Stomach (tissue), 9 donors: ENCODE data around the gene PRUNE2. TPM values are rescaled to one million over a fixed set of nuclear protein-coding genes. Genes with fewer than 3 reads are reported as not detected.
A peak's percentile ranks its signal among the peaks of the same experiment; 100 is the strongest.
"Not testable (repeated sequence)": the region's sequence is repeated elsewhere in the genome, so short reads cannot be mapped to it uniquely, and the experiment has no call there.

Experiments
- DNase-seq, 2 donors: peaks; one replicate each; pipeline versions ENCODE4 v3.0.0 to v3.0.0-alpha.2; 2013 to 2019
- H3K27ac ChIP-seq, 5 donors: fragments of 200-600 bp in 4 of 5; sonication (generic) in 4 of 5; one replicate each; pipeline ENCODE4 v1.5.1; 2013 to 2019; ENCODE audit warnings: mild to moderate bottlenecking in 1 of 5, moderate library complexity in 1 of 5
- H3K27me3 ChIP-seq, 3 donors: fragments of 200-600 bp; sonication (generic); one replicate each; pipeline ENCODE4 v1.5.1; 2017 to 2019; ENCODE audit warnings: mixed run types in 1 of 3
- H3K36me3 ChIP-seq, 4 donors: fragments of 200-600 bp; sonication (generic); 1 replicate in 3 of 4; 2 replicates in 1 of 4; pipeline ENCODE4 v1.5.1; 2016 to 2019
- H3K4me1 ChIP-seq, 4 donors: fragments of 200-600 bp; sonication (generic); one replicate each; pipeline ENCODE4 v1.5.1; 2016 to 2019
- H3K4me3 ChIP-seq, 4 donors: fragments of 200-600 bp; sonication (generic) in 3 of 4; one replicate each; pipeline ENCODE4 v1.5.1; 2016 to 2019; ENCODE audit warnings: mild to moderate bottlenecking in 1 of 4
- H3K9me3 ChIP-seq, 4 donors: fragments of 200-600 bp; sonication (generic); one replicate each; pipeline ENCODE4 v1.5.1; 2016 to 2019
- EP300 ChIP-seq: sonication (generic); formaldehyde crosslinking; IDR thresholded peaks from one replicate; pipeline ENCODE4 v1.6.1; 2017; ENCODE audit warnings: antibody characterized with exemption
- POLR2A ChIP-seq, 4 donors: fragments of 450-650 bp; IDR thresholded peaks; one replicate each; pipeline ENCODE4 v1.6.1; 2016; ENCODE audit warnings: antibody characterized with exemption in 4 of 4, control low read depth in 2 of 4, mild to moderate bottlenecking in 1 of 4, moderate library complexity in 1 of 4
- POLR2AphosphoS5 ChIP-seq, 3 donors: sonication (generic); formaldehyde crosslinking; IDR thresholded peaks; one replicate each; pipeline ENCODE4 v1.6.1; 2016; ENCODE audit warnings: antibody characterized with exemption in 3 of 3
- WGBS, 5 donors: extraction: QIAGEN DNeasy Blood & Tissue Kit in 3 of 5; methylation state at CpG; one replicate each; pipeline versions ENCODE4 v1.1.5 to v1.1.7; 2013 to 2018; 5-methylcytosine and 5-hydroxymethylcytosine counted together
- intact Hi-C: fragments of 100-400 bp; cut with DNase I; formaldehyde crosslinking; loops from one replicate; pipeline ENCODE4 v1.15.1; 2023; ENCODE audit warnings: low total_unique reads
- polyA plus RNA-seq, 3 donors: library from polyadenylated mRNA; stranded (reverse); fragments of 200-250 nt; gene quantifications; one replicate each; pipeline ENCODE4 v1.2.3, GENCODE V29; 2013
- total RNA-seq, 5 donors: library from RNA; depleted of rRNA; stranded (reverse); fragments of >200 nt; gene quantifications; one replicate each; pipeline versions ENCODE4 v1.1.0 to v1.2.3, GENCODE V29; 2014 to 2016
- TF ChIP-seq, protein P1 (sequence below), 7 experiments: fragments of 450-650 bp in 4 of 7; fragments of 200-600 bp in 3 of 7; sonication (generic) in 3 of 7; IDR thresholded peaks; one replicate each; pipeline ENCODE4 v1.5.1; 2016 to 2019; ENCODE audit warnings: antibody characterized with exemption in 7 of 7, control low read depth in 2 of 7, mild to moderate bottlenecking in 1 of 7
- donor health status: healthy with polysubstance abuse.
- donor health status: Bipolar disorder and iron deficiency.
- donor health status: healthy.

Gene PRUNE2
- total and polyA plus RNA-seq, 8 donors = 2.6 to 311 (median 75.4) TPM

- peaks cover 0 to 28% (median 9%) of the 10 kb centered on the region in 4 donors for H3K4me1 ChIP-seq
- DNase-seq = no peak
- WGBS, 5 donors = 47 to 80% (median 72%) methylated on average over 4 of the region's 4 CpGs
- no peaks in the 10 kb centered on the region for H3K9me3 ChIP-seq
- H3K4me3 ChIP-seq = no peak overlapping the region
- TF ChIP-seq POLR2A (IDR thresholded peaks at IDR 0.05) (no peak), POLR2AphosphoS5 (IDR thresholded peaks at IDR 0.05) (no peak), EP300 (no peak)
- TF ChIP-seq, protein P1, sequence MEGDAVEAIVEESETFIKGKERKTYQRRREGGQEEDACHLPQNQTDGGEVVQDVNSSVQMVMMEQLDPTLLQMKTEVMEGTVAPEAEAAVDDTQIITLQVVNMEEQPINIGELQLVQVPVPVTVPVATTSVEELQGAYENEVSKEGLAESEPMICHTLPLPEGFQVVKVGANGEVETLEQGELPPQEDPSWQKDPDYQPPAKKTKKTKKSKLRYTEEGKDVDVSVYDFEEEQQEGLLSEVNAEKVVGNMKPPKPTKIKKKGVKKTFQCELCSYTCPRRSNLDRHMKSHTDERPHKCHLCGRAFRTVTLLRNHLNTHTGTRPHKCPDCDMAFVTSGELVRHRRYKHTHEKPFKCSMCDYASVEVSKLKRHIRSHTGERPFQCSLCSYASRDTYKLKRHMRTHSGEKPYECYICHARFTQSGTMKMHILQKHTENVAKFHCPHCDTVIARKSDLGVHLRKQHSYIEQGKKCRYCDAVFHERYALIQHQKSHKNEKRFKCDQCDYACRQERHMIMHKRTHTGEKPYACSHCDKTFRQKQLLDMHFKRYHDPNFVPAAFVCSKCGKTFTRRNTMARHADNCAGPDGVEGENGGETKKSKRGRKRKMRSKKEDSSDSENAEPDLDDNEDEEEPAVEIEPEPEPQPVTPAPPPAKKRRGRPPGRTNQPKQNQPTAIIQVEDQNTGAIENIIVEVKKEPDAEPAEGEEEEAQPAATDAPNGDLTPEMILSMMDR (IDR thresholded peaks at IDR 0.05) = no peak
- intact Hi-C loops = no loop called here
- H3K27ac ChIP-seq = no peak overlapping the region
- no peaks in the 10 kb centered on the region for H3K36me3 ChIP-seq
- no peaks in the 10 kb centered on the region for H3K27me3 ChIP-seq
Observed at GRCh38 chr9:76594764-76595424, 311.0 kb downstream of the PRUNE2 start.

DNA sequence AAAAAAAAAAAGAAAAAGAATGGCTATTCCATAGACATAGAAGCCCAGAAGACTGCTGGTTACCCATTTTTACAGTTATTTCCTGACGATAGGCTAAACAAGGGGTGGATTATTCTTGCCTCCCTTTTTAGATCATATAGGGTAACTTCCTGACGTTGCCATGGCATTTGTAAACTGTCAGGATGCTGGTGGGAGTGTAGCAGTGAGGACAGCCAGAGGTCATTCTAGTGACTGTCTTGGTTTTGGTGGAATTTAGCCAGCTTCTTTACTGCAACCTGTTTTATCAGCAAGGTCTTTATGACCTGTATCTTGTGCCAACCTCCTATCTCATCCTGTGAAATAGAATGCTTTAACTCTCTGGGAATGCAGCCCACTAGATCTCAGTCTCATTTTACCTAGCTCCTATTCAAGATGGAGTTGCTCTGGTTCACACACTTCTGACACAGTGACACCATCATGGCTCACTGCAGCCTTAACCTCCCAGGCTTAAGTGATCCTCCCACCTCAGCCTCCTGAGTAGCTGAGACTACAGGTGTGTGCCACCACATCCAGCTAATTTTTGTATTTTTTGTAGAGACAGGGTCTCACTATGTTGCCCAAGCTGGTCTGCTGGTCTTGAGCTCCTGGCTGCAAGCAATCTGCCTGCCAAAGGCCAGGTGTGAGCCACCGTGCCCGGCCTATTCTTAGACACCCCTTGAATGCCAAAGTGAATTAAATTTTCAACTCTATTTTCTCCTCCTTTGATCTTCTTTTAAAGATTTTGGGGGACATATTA is 311.8 kb downstream of the PRUNE2 start:
- H3K27me3 ChIP-seq, H3K36me3 ChIP-seq, H3K4me3 ChIP-seq, intact Hi-C loops, H3K27ac ChIP-seq, H3K9me3 ChIP-seq, DNase-seq: not testable (repeated sequence)
- peaks cover 0 to 28% (median 9%) of the 10 kb centered on the region in 4 donors for H3K4me1 ChIP-seq
- 30 to 41% (median 35%) methylated on average over 4 of the region's 4 CpGs for WGBS, 5 donors

GRCh38 chr9:76592974-76593347 is 313.0 kb downstream of the PRUNE2 start:
- H3K4me3 ChIP-seq = no peak overlapping the region
- 32 to 58% (median 40%) methylated on average over 2 of the region's 2 CpGs for WGBS, 5 donors
- intact Hi-C loops = no loop called here

DNA sequence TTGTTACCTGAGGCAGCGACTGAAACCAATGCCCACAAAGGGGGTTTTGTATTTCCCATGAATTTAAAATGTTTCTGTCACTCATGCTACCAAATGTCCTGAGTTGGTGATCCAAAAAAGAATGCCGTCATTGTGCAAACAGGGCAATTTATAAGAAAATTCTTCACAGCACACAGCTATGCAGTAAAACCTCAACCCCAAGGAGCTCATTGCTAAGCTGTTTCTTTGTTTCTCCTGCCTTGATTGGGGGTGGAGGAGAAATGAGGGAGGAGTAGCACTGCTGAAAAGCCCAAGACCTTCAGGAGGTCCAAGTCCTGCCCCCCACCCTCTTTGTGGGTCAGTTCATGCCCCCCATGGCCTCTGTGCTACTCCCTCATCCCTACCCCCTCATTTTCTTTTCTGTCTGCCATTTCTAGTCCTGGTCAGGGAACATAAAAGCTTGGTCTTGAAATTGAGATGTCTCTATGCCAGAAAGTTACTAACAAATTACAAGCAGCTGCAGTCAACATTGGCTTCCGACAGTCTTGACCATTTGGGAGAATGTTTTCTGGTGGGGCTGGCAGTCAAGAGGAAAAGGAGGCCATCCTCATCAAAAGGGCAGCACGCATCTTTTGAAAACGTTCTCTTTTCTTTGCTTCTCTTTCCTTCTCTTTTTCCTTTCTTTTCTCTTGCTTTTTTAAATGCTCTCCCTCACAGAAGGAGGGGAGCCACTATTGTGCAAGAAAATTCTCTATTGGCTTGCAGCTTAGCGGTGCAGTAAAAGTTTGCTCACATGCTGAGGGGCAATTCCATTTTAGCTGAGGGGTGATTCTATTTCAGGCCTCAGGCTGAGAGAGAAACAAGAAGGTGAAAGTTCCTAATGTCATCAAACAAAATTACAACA is 313.6 kb downstream of the PRUNE2 start:
- TF ChIP-seq POLR2A (IDR thresholded peaks at IDR 0.05) = no peak
- no peak for TF ChIP-seq EP300
- no peak for TF ChIP-seq POLR2AphosphoS5 (IDR thresholded peaks at IDR 0.05)
- TF ChIP-seq, protein P1 (IDR thresholded peaks at IDR 0.05) = no peak
- Histone ChIP-seq H3K9me3 (no peaks in the 10 kb centered on the region), H3K27me3 (no peaks in the 10 kb centered on the region), H3K36me3 (no peaks in the 10 kb centered on the region), H3K27ac (peak overlapping the region in 1 of 5 donors; percentile 18), H3K4me3 (no peak overlapping the region), H3K4me1 (peaks cover 5 to 36% (median 16%) of the 10 kb centered on the region in 4 donors)
- WGBS, 5 donors = 61 to 76% (median 68%) methylated on average over 6 of the region's 6 CpGs
- intact Hi-C loops = no loop called here
- no peak for DNase-seq

More at GRCh38 chr9:76592974-76593347, 313.0 kb downstream of the PRUNE2 start:
- Histone ChIP-seq H3K9me3 (no peaks in the 10 kb centered on the region), H3K4me1 (peaks cover 0 to 32% (median 11%) of the 10 kb centered on the region in 4 donors), H3K27me3 (no peaks in the 10 kb centered on the region), H3K36me3 (no peaks in the 10 kb centered on the region), H3K27ac (no peak overlapping the region)
- no peak for TF ChIP-seq POLR2A (IDR thresholded peaks at IDR 0.05)
- TF ChIP-seq EP300 = no peak
- TF ChIP-seq POLR2AphosphoS5 (IDR thresholded peaks at IDR 0.05) = no peak
- TF ChIP-seq, protein P1 (IDR thresholded peaks at IDR 0.05) = no peak
- DNase-seq = no peak
